ENCODE results near the gene ADPRHL1. TPM values are rescaled to one million over a fixed set of nuclear protein-coding genes. Genes with fewer than 3 reads are reported as not detected.

Gene ADPRHL1
- total and polyA plus RNA-seq, 2 donors (not counting 1 experiment from before 2014, with no cell fraction given), result 0.28 to 1.3 TPM

DNA sequence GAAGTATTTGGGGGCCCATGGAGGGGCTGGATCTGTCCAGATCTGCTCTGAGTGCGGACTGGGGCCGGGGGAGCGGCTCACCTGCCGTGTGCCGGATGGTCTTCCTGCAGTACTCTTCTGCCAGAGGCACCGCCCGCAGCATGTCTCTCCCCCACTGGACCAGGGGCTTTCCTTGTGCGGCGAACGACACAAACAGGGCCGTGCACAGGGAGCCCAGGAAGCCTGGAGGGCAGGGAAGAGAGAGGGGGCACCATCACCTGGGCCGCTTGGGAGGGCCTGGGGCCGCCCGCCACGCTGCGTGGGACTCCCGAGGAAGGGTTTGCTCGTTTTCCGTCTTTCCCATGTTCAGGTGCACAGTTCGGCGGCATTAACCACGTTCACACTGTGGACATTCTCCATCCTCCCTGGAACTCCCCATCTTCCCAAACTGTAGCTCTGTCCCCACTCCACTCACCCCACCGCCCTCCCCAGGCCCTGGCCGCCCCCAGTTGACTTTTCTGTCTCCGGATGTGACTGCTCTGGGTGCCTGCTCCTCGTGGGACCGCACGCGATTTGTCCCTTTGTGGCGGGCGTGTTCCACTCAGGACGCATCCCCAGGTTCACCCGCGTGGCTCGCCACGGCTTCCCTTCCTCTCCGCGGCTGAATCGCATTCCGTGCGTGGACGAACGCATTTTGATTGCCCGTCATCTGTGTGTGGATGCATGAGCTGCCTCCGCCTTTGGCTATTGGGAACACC lies 24.2 kb downstream of the ADPRHL1 start:
- no peaks in the 10 kb centered on the region for H3K27me3 ChIP-seq (replicated peaks in 1 of 4; ENCODE audit: control extremely low read depth in 1 of 4, control insufficient read depth in 3 of 4, insufficient read depth in 4 of 4, low read length in 3 of 4)
- no peak overlapping the region for H2AFZ ChIP-seq (ENCODE audit: insufficient read depth, low read depth, low read length, poor library complexity, severe bottlenecking)
- Mint-ChIP-seq H3K27me3 (no peaks in the 10 kb centered on the region), H3K9me3 (ENCODE audit: insufficient read depth) (no peaks in the 10 kb centered on the region), H3K4me1 (no peaks in the 10 kb centered on the region), H3K4me3 (no peak overlapping the region), H3K27ac (no peak overlapping the region)
- ChIA-PET CTCF (no interaction called here), POLR2A (no interaction called here)
- no peak overlapping the region for H3K4me2 ChIP-seq (replicated peaks; ENCODE audit: low read depth, low read length, poor library complexity, severe bottlenecking)
- intact Hi-C loops (cut with micrococcal nuclease), result no loop called here
- H3K9ac ChIP-seq (ENCODE audit: low read length), result no peak overlapping the region
- H3K36me3 ChIP-seq (replicated peaks in 1 of 2; ENCODE audit: control extremely low read depth in 1 of 2, control insufficient read depth in 1 of 2, extremely low read depth in 1 of 2, insufficient read depth in 2 of 2, low read length in 1 of 2), result no peaks in the 10 kb centered on the region
- H3K4me1 ChIP-seq (ENCODE audit: control insufficient read depth in 2 of 2, insufficient read depth in 2 of 2, low read length in 2 of 2), result no peaks in the 10 kb centered on the region
- TF ChIP-seq, protein P1, sequence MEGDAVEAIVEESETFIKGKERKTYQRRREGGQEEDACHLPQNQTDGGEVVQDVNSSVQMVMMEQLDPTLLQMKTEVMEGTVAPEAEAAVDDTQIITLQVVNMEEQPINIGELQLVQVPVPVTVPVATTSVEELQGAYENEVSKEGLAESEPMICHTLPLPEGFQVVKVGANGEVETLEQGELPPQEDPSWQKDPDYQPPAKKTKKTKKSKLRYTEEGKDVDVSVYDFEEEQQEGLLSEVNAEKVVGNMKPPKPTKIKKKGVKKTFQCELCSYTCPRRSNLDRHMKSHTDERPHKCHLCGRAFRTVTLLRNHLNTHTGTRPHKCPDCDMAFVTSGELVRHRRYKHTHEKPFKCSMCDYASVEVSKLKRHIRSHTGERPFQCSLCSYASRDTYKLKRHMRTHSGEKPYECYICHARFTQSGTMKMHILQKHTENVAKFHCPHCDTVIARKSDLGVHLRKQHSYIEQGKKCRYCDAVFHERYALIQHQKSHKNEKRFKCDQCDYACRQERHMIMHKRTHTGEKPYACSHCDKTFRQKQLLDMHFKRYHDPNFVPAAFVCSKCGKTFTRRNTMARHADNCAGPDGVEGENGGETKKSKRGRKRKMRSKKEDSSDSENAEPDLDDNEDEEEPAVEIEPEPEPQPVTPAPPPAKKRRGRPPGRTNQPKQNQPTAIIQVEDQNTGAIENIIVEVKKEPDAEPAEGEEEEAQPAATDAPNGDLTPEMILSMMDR (IDR thresholded peaks at IDR 0.05), result no peak
- no peak for TF ChIP-seq EZH2 (IDR thresholded peaks at IDR 0.05; ENCODE audit: borderline replicate concordance, insufficient read depth, low read depth, low read length, poor library complexity, severe bottlenecking)
- WGBS (ENCODE audit: insufficient coverage), result 97% methylated on average over 45 of the region's 45 CpGs
- ATAC-seq (ENCODE audit: low read depth) (no peak), DNase-seq (no peak)
- no peak overlapping the region for H3K27ac ChIP-seq (ENCODE audit: low read length in 2 of 2)
- H3K79me2 ChIP-seq (ENCODE audit: control insufficient read depth, insufficient read depth, low read length), result no peaks in the 10 kb centered on the region
- H3K4me3 ChIP-seq (ENCODE audit: control extremely low read depth in 1 of 5, extremely low read depth in 1 of 5, insufficient read depth in 1 of 5, low read depth in 2 of 5, low read length in 4 of 5), result no peak overlapping the region
- H4K20me1 ChIP-seq (ENCODE audit: control insufficient read depth, insufficient read depth, low read length, poor library complexity, severe bottlenecking), result no peaks in the 10 kb centered on the region
- peaks cover 0 to 3% (median 0%) of the 10 kb centered on the region in 3 donors for H3K9me3 ChIP-seq (ENCODE audit: control extremely low read depth in 1 of 3, control insufficient read depth in 2 of 3, insufficient read depth in 1 of 3, low read length in 2 of 3)

DNA sequence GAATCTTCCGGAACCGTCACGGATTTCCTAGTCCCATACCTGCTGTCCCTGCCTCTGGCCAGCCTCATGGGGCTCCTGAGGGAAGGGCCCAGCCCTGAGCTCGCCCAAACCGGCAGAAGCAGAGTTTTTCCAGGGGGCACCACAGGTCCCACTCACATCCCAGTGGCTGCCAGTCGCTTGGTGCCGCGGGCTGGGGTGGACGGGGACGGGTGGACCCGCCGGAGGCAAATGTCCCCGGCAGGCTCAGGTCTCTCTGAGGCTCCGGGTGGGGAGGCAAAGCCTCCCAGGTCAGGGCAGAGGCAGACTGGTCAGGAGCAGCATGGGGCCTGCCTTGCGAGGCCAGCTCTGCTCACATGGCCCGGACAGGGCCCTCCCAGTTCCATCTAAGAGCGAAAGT lies 24.8 kb downstream of the ADPRHL1 start:
- H3K36me3 ChIP-seq (replicated peaks in 1 of 2; ENCODE audit: control extremely low read depth in 1 of 2, control insufficient read depth in 1 of 2, extremely low read depth in 1 of 2, insufficient read depth in 2 of 2, low read length in 1 of 2), result no peaks in the 10 kb centered on the region
- no peaks in the 10 kb centered on the region for H4K20me1 ChIP-seq (ENCODE audit: control insufficient read depth, insufficient read depth, low read length, poor library complexity, severe bottlenecking)
- no peak overlapping the region for H3K27ac ChIP-seq (ENCODE audit: low read length in 2 of 2)
- no peaks in the 10 kb centered on the region for H3K4me1 ChIP-seq (ENCODE audit: control insufficient read depth in 2 of 2, insufficient read depth in 2 of 2, low read length in 2 of 2)
- no peaks in the 10 kb centered on the region for H3K4me1 Mint-ChIP-seq
- H3K79me2 ChIP-seq (ENCODE audit: control insufficient read depth, insufficient read depth, low read length), result no peaks in the 10 kb centered on the region
- ATAC-seq (ENCODE audit: low read depth), result no peak
- peaks cover 0 to 3% (median 0%) of the 10 kb centered on the region in 3 donors for H3K9me3 ChIP-seq (ENCODE audit: control extremely low read depth in 1 of 3, control insufficient read depth in 2 of 3, insufficient read depth in 1 of 3, low read length in 2 of 3)
- H3K27me3 ChIP-seq (replicated peaks in 1 of 4; ENCODE audit: control extremely low read depth in 1 of 4, control insufficient read depth in 3 of 4, insufficient read depth in 4 of 4, low read length in 3 of 4), result no peaks in the 10 kb centered on the region
- H3K4me3 ChIP-seq (ENCODE audit: control extremely low read depth in 1 of 5, extremely low read depth in 1 of 5, insufficient read depth in 1 of 5, low read depth in 2 of 5, low read length in 4 of 5), result no peak overlapping the region
- WGBS (ENCODE audit: insufficient coverage), result 96% methylated on average over 17 of the region's 17 CpGs
- H3K4me3 Mint-ChIP-seq, result no peak overlapping the region
- H3K9ac ChIP-seq (ENCODE audit: low read length), result no peak overlapping the region
- H3K27me3 Mint-ChIP-seq, result no peaks in the 10 kb centered on the region
- no peaks in the 10 kb centered on the region for H3K9me3 Mint-ChIP-seq (ENCODE audit: insufficient read depth)
- intact Hi-C loops (cut with micrococcal nuclease), result no loop called here
- POLR2A ChIA-PET, result no interaction called here
- H2AFZ ChIP-seq (ENCODE audit: insufficient read depth, low read depth, low read length, poor library complexity, severe bottlenecking), result no peak overlapping the region
- CTCF ChIA-PET, result no interaction called here
- no peak overlapping the region for H3K4me2 ChIP-seq (replicated peaks; ENCODE audit: low read depth, low read length, poor library complexity, severe bottlenecking)
- no peak overlapping the region for H3K27ac Mint-ChIP-seq
- DNase-seq, result no peak
- TF ChIP-seq, protein P1 (IDR thresholded peaks at IDR 0.05), result no peak
- TF ChIP-seq EZH2 (IDR thresholded peaks at IDR 0.05; ENCODE audit: borderline replicate concordance, insufficient read depth, low read depth, low read length, poor library complexity, severe bottlenecking), result no peak
